ENCODE measurements around the gene KRTAP2-4. TPM values are rescaled to one million over a fixed set of nuclear protein-coding genes. Genes with fewer than 3 reads are reported as not detected.

KRTAP2-4 gene
- total RNA-seq, 1 experiment from 2014 or later, result 0.76 TPM

- CTCF ChIA-PET, result no interaction called here
- Histone ChIP-seq H3K36me3 (ENCODE audit: control insufficient read depth in 1 of 2, insufficient read depth in 2 of 2, low read length in 2 of 2) (peaks cover 0 to 12% of the 10 kb centered on the region in 2 experiments; a peak in 1 of 4 replicates), H3K4me2 (ENCODE audit: low read length) (no peak overlapping the region), H3K4me1 (ENCODE audit: control insufficient read depth in 1 of 2, insufficient read depth in 2 of 2, low read length in 2 of 2) (peaks cover 47 to 88% of the 10 kb centered on the region in 2 experiments), H3K9me2 (ENCODE audit: insufficient read depth) (no peaks in the 10 kb centered on the region), H3K9ac (ENCODE audit: low read length) (0 out of 2 replicates have a peak overlapping the region, but pooled peaks have one; percentile 2), H3K27me3 (ENCODE audit: insufficient read depth, low read length) (no peaks in the 10 kb centered on the region), H3K27ac (ENCODE audit: low read depth, low read length) (0 out of 2 replicates have a peak overlapping the region, but pooled peaks have one; percentile 9), H4K20me1 (ENCODE audit: insufficient read depth) (no peaks in the 10 kb centered on the region), H3K4me3 (replicated peaks in 1 of 2; ENCODE audit: low read depth in 1 of 2, low read length in 2 of 2) (no peak overlapping the region), H3K79me2 (ENCODE audit: insufficient read depth, low read length) (no peaks in the 10 kb centered on the region), H2AFZ (ENCODE audit: low read depth, low read length, poor library complexity, severe bottlenecking) (no peak overlapping the region), H3K9me3 (ENCODE audit: control insufficient read depth in 1 of 2, insufficient read depth in 1 of 2, low read depth in 1 of 2, low read length in 2 of 2) (no peaks in the 10 kb centered on the region; a peak in 1 of 4 replicates)
- no TSS peak for BruUV-seq (replicated peaks)
- DNase-seq (ENCODE audit: low read depth, low spot score) (no peak), ATAC-seq (no peak)
- intact Hi-C loops (cut with micrococcal nuclease), result no loop called here
- TF ChIP-seq SIN3A (IDR thresholded peaks at IDR 0.05; ENCODE audit: low read depth), result no peak
- POLR2A ChIA-PET, result no interaction called here
- RAD21 ChIA-PET (ENCODE audit: low non-redundant PET in 1 of 2, low total read pairs in 2 of 2, uncharacterized antibody in 2 of 2, unreplicated experiment in 2 of 2), result no interaction called here
These were observed 2.2 kb downstream of the KRTAP2-4 start for GRCh38 chr17:41063449-41063848.

GRCh38 chr17:41061964-41062363 is 3.7 kb downstream of the KRTAP2-4 start:
- no TSS peak for BruUV-seq (replicated peaks)
- no peak for DNase-seq (ENCODE audit: low read depth, low spot score)
- H4K20me1 ChIP-seq (ENCODE audit: insufficient read depth), result no peaks in the 10 kb centered on the region
- H3K4me1 ChIP-seq (ENCODE audit: control insufficient read depth in 1 of 2, insufficient read depth in 2 of 2, low read length in 2 of 2), result peaks cover 48 to 75% of the 10 kb centered on the region in 2 experiments
- no peaks in the 10 kb centered on the region for H3K27me3 ChIP-seq (ENCODE audit: insufficient read depth, low read length)
- no peak overlapping the region for H2AFZ ChIP-seq (ENCODE audit: low read depth, low read length, poor library complexity, severe bottlenecking)
- RAD21 ChIA-PET (ENCODE audit: low non-redundant PET in 1 of 2, low total read pairs in 2 of 2, uncharacterized antibody in 2 of 2, unreplicated experiment in 2 of 2), result no interaction called here
- H3K27ac ChIP-seq (ENCODE audit: low read depth, low read length), result peak overlapping the region; percentile 85
- no peak for ATAC-seq
- H3K4me2 ChIP-seq (ENCODE audit: low read length), result no peak overlapping the region
- H3K9ac ChIP-seq (ENCODE audit: low read length), result 0 out of 2 replicates have a peak overlapping the region, but pooled peaks have one; percentile 10
- H3K4me3 ChIP-seq (replicated peaks in 1 of 2; ENCODE audit: low read depth in 1 of 2, low read length in 2 of 2), result no peak overlapping the region
- H3K79me2 ChIP-seq (ENCODE audit: insufficient read depth, low read length), result no peaks in the 10 kb centered on the region
- H3K36me3 ChIP-seq (ENCODE audit: control insufficient read depth in 1 of 2, insufficient read depth in 2 of 2, low read length in 2 of 2), result peaks cover 0 to 7% of the 10 kb centered on the region in 2 experiments; a peak in 1 of 4 replicates
- POLR2A ChIA-PET, result no interaction called here
- no peaks in the 10 kb centered on the region for H3K9me2 ChIP-seq (ENCODE audit: insufficient read depth)
- intact Hi-C loops (cut with micrococcal nuclease), result no loop called here
- peaks cover 0 to 8% of the 10 kb centered on the region in 2 experiments; a peak in 1 of 4 replicates for H3K9me3 ChIP-seq (ENCODE audit: control insufficient read depth in 1 of 2, insufficient read depth in 1 of 2, low read depth in 1 of 2, low read length in 2 of 2)
- CTCF ChIA-PET, result no interaction called here
- TF ChIP-seq CTCF (IDR thresholded peaks at IDR 0.05 in 2 of 3, conservative IDR thresholded peaks at IDR 0.05 in 1 of 3; ENCODE audit: borderline replicate concordance in 1 of 3, insufficient read depth in 1 of 3, low read depth in 2 of 3, low read length in 2 of 3), result no peak
- peak; percentile 24; the same call in 1 of the 2 replicates for TF ChIP-seq SRF (IDR thresholded peaks at IDR 0.05; ENCODE audit: low read depth)
- TF ChIP-seq, protein P1, sequence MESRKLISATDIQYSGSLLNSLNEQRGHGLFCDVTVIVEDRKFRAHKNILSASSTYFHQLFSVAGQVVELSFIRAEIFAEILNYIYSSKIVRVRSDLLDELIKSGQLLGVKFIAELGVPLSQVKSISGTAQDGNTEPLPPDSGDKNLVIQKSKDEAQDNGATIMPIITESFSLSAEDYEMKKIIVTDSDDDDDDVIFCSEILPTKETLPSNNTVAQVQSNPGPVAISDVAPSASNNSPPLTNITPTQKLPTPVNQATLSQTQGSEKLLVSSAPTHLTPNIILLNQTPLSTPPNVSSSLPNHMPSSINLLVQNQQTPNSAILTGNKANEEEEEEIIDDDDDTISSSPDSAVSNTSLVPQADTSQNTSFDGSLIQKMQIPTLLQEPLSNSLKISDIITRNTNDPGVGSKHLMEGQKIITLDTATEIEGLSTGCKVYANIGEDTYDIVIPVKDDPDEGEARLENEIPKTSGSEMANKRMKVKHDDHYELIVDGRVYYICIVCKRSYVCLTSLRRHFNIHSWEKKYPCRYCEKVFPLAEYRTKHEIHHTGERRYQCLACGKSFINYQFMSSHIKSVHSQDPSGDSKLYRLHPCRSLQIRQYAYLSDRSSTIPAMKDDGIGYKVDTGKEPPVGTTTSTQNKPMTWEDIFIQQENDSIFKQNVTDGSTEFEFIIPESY (IDR thresholded peaks at IDR 0.05; ENCODE audit: extremely low read depth, insufficient replicate concordance, low read length), result no peak
- TF ChIP-seq CEBPB (IDR thresholded peaks at IDR 0.05; ENCODE audit: low read depth), result no peak
- TF ChIP-seq FOSL1 (IDR thresholded peaks at IDR 0.05; ENCODE audit: low read depth), result peak; percentile 21; the same call in 1 of the 2 replicates
- TF ChIP-seq, protein P2, sequence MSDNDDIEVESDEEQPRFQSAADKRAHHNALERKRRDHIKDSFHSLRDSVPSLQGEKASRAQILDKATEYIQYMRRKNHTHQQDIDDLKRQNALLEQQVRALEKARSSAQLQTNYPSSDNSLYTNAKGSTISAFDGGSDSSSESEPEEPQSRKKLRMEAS (IDR thresholded peaks at IDR 0.05), result peak; percentile 60; the same call in 1 of the 2 replicates
- TF ChIP-seq SP1 (IDR thresholded peaks at IDR 0.05; ENCODE audit: low read depth), result peak; percentile 21; the same call in 1 of the 2 replicates
- TF ChIP-seq POLR2AphosphoS5 (IDR thresholded peaks at IDR 0.05; ENCODE audit: low read depth, low read length), result no peak
- no peak for TF ChIP-seq ZNF274 (IDR thresholded peaks at IDR 0.05; ENCODE audit: low read depth, low read length)
- TF ChIP-seq ZFX (IDR thresholded peaks at IDR 0.05), result no peak
- TF ChIP-seq REST (IDR thresholded peaks at IDR 0.05; ENCODE audit: low read depth), result no peak
